GM19372 (cell line): ENCODE results near the gene JAM3.

ENCODE experiments used
- ATAC-seq: cut with Tn5 transposase; IDR thresholded peaks from one replicate; pipeline ENCODE4 v1.9.1; 2021; ENCODE audit warnings: mild to moderate bottlenecking, low read depth, moderate library complexity; ENCODE audit not compliant: unreplicated experiment

JAM3 gene

DNA sequence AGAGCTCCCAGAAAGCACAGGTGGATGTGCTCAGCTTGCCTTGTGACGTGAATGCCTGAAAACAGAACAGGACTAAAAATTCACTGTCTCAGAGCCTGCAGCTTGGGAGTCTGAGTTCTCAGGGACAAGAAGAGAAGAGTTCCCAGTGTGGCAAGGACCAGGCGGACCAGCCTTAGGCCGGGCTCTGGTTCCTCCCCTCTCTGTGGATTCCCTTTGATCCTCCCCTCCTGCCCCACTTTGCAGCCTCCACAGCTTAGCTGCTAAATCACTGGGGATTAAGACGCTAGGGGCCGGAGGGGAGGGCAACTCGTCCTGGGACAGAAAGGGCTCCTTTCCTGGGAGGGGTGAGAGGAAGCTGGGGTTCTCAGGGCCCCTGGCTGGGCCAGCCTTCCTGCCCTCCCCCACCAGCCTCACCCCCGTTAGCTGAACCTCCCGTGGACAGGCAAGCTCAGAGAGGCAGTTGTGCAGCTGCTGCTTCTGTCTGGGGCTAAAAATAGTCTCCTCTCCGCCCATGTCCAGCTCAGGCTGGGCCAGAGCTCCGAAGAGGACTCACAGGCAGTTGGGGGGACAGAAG is 29.9 kb upstream of the JAM3 start:
- no peak for ATAC-seq

- ATAC-seq, result no peak
Measured at GRCh38 chr11:134039726-134040385, 29.0 kb upstream of the JAM3 start.

DNA sequence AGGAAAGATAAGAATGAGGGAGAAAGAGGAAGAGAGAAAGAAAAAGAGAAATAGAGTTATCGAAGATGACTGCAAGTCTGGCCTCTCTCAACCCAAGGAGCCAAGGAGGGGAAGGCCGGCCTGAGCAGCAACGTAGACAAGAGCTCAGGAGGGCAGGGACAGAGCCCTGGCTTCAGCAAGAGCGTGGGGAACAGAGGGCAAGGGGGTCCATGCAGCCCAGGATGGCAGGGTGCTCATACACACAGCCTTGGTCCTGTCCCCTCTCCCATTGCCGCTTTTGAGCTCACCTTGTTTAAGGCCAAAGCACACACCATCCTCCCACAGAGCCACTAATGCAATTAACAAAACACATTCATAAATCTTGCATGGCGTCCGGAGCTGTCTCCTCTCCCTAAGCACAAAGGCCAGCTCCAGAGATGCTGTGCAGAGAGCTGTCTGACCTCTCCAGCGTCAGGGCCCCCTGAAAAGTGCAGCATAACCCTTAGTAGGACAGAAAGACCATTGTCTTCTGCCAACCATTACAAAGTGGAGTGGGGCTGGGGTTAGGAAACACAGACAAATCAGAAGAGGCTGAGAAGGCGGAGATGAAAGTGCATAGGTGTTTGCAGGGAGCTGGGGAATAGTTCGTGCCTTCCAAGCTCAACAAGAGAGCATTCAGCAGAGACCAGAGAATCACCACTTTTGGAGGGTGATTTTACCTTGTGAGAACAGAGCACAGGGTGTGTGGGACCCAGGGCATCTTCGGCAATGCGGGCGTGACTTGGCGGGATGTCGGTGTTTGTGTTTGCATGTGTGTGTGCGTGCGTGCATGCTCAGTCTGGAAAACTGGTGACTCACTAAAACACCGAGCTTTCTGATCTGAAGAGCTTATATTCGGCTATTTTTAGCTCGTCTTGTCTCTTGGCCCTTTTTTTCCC is 28.2 kb upstream of the JAM3 start:
- no peak for ATAC-seq

DNA sequence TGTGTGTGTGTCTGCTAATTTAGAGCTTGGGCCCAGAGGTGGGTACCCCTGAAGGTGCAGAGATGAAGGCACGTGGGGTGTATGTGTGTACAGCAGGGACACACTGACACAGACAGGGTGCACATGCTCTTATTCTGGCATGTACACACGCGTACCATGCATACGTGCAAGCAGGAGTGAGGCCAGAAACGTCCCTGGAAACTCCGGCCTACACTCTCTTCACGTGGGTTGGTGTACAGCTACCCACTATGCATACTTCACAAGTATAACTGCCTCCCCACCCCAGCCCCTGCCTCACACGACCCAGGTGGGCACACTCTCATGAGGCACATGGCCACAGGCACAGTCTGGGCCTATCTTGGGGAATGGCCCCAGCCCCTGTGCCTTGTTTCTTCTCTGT is 27.5 kb upstream of the JAM3 start:
- no peak for ATAC-seq

- no peak for ATAC-seq
Measured at GRCh38 chr11:134041791-134042696, 26.8 kb upstream of the JAM3 start.

DNA sequence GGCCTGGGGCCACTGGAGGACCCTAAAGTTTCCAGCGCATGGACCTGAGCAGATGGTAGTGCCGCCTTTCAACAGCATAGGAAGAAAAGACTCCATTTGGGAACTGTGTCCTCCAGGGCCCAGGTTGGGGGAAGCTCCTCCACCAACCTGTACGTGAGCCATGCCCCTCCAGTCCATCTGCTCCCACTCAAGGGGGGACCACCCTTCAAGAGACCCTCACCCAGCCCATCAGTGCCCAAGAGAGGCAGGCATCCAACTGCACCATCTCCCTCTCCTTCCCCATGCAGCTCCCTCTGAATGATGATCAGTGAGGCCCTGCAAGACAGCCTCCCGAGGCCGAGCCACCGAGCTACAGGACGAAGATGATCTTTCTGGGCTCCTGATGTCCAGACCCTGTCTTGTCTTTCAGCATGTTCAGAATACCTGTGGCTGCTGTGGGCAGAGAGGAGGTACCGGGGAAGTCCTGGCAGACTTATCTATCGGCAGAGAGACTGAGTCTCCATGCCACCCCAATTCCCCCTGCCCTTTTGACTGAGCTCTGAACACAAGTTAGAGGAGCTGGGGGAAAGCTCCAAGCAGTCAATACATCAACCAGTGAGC is 25.0 kb upstream of the JAM3 start:
- no peak for ATAC-seq

- ATAC-seq, result no peak
Measured at GRCh38 chr11:134044514-134045284, 24.2 kb upstream of the JAM3 start.

DNA sequence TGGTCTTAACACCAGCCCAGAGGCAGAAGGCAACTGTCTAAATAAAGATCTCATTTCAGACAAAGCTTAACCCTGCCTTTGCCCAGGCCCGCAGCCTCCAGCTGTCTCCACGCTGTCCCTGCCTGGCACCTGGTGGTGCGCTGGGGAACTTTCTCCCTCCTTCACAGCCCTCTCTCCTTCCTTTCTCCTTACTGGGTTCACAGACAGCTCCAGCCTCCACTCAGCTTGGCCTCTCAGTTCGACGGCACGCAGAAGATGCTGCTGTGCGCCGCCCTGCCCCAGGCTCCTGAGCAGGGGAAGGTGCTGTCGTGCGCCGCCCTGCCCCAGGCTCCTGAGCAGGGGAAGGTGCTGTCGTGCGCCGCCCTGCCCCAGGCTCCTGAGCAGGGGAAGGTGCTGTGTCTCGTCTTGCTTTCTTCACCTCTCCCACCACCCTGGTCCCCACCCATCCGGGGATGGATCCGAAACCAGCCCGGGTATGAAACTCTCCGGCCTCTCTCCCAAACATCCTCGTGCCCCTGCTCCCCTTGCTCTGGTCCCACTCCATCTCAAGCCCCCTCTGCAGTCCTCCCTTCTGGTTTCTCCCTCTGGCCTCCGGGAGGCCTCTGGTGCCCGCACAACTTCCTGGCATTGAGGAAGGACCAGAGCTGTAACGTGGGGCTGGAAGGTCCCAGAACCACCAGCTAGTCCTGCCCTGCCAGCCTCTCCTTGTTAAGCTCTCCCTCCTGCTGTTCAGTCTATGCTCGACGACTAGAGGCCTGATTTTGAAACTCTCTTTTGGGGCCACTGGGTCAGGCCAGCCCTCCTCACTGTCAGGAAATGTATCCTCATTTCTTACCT is 22.9 kb upstream of the JAM3 start:
- ATAC-seq, result no peak

DNA sequence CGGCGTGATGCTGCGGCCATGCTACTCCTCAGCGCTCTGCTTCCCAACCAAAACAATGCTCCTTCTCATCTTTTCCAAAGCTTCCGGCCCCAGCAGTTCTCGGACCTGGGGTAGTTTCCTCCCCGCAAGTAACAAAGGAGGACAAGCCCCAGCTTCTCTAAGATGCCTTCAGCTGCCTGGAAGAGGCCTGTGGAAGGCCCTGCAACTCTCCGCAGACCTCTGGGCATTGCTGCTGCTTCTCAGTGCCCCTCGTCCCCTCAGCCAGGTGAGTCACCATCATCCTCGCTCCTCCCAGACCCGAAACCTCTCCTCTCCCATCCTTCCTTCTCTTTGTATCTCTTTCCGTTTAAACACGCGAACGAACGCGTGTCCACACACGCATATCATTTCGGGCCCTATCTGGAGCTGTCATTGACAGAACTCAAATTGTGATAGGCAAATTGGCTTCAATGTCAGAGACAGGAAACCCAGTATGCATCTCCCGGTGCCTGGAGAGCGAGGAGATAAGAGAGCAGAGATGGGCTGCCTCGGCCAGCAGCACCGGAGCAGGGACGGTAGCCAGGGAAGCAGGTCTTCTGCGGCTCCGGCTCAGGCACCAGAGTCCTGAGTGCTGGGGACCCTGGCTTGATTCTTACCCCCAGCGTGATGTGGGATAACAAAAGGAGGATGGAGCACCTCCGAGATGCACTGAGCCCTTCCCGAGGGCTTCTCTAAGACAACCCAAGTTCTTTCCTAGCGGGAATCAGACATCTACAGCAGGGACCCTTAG is 22.0 kb upstream of the JAM3 start:
- no peak for ATAC-seq

- ATAC-seq, result no peak
Measured at GRCh38 chr11:134047586-134047999, 21.3 kb upstream of the JAM3 start.

DNA sequence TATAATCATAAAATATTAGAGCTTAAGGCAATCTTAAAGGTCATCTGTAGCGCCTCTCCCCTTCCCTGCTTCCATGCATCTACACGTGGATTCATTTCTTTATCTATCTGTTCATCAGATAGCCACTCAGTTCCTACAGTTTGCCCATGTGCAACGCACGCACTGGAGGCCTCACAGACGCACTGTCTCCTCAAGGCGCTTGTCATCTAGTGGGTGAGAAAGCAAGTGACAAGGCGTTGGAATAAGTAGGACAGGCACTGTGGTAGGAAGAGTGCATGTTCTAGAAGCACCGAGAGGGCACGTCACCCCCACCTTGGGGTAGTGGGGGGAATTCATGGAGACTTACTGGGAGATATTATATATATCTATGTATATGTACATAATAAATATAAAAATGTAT is 20.8 kb upstream of the JAM3 start:
- ATAC-seq, result no peak

DNA sequence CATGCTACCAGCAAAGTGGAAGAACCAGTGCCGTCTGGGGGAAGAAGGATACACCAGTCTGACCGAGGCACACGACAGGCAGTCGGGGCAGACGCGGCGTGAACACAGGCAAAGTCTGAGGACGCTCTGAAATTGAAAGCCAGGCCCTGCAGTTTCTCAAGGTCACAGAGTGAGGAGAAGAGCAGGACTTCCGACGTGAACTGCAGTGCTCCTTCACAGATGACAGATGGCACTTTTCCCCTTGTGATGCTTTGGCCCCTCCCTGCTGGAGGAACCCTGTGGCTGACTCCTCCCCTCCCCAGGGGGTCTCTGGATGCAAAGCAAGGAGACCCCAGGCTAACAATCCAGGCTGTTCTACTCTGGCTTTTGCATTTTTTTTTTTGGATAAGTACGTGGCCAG is 19.6 kb upstream of the JAM3 start:
- ATAC-seq, result no peak

GRCh38 chr11:134050541-134051383 is 18.1 kb upstream of the JAM3 start:
- ATAC-seq, result peak; percentile 93

- ATAC-seq, result no peak
Measured at GRCh38 chr11:134052395-134052987, 16.4 kb upstream of the JAM3 start.

GRCh38 chr11:134052988-134053945 is 15.6 kb upstream of the JAM3 start:
- no peak for ATAC-seq
